Nucleus accumbens (tissue), 56 donors: ENCODE results near the gene PEX12.
"Not testable (repeated sequence)": the region's sequence is repeated elsewhere in the genome, so short reads cannot be mapped to it uniquely, and the experiment has no call there.

ENCODE experiments used
- DNase-seq, 56 donors: peaks; one replicate each; lab custom pipeline; 2025; lab: John Stamatoyannopoulos, UW

Gene PEX12

GRCh38 chr17:35578197-35578928 lies at the start of gene PEX12:
PEX12 (minus strand) TSS chr17:35578571; CDS start chr17:35578021, 550 bp downstream.
- DNase-seq = peak; percentile 47 to 97 (median 88)

GRCh38 chr17:35627417-35627816 lies 49.0 kb upstream of the PEX12 start:
- no peak for DNase-seq

- no peak for DNase-seq
These were observed 43.4 kb upstream of the PEX12 start for GRCh38 chr17:35621768-35622167.

DNA sequence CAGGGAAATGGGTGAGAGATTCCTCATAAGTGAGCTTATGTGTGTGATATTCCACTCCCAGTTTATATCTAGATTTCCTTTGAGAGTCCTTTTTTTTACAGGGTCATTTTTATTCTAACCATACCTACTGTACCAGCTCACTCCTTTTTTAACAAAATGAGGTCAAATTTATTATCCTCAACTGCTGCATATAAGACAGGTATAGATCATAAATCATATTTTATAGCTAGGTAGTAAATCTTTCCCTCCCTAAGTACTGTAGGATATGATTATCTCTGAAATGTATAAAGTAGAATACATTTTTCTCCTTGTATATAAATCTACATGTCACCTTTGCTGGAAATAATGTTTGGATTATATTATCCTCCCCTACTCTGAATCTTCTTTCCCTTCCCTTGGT lies 40.3 kb upstream of the PEX12 start:
- no peak for DNase-seq

GRCh38 chr17:35617505-35617904 lies 39.1 kb upstream of the PEX12 start:
- DNase-seq = no peak

GRCh38 chr17:35616536-35616935 lies 38.2 kb upstream of the PEX12 start:
- DNase-seq = no peak

DNA sequence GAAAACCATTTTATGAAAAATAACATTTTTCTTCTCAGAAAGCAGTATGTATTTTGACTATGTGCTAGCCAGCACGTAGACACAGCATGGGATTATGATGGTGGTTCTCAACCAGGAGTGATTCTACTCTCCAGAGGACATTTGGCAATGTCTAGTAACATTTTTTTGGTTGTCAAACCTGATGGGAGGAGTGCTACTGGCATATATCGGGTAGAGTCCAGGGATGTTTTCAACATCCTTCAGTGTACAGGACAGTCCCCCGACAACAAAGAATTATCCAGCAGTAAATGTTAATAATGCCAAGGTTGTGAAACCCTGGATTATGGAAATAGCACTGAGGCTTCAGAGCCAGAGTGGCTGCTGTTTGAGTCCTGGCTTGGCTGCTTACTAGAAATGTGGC lies 36.4 kb upstream of the PEX12 start:
- DNase-seq = no peak

DNA sequence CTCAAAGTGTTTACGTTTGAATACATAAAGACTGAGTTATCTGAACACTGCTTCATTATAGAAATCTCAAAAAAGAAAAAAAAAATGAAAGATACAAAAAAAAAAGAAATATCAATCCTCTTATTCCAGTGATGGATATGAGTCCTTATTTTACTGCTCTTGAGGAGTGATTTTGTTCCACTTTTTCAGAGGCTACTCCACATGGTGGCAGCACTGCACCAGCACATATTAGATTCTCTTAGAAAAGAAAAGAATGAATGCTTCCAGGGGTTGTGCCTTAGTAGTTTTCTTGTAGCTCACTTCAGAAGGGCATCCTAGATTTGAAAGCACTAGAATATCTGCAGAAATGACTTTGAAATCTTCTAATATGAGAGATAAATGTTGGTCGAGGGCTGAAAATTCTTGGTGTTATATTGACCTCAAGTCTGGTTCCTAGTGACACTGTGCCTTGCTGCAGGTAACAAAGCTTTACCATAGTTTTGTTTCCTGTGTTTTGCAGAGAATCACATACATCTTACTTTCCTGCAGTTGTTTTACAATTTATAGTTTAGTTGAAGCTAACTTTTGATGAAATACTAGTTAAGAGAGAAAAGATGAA lies 34.7 kb upstream of the PEX12 start:
- peak in 25 of 56 donors; percentile 0 to 69 (median 15) for DNase-seq

DNA sequence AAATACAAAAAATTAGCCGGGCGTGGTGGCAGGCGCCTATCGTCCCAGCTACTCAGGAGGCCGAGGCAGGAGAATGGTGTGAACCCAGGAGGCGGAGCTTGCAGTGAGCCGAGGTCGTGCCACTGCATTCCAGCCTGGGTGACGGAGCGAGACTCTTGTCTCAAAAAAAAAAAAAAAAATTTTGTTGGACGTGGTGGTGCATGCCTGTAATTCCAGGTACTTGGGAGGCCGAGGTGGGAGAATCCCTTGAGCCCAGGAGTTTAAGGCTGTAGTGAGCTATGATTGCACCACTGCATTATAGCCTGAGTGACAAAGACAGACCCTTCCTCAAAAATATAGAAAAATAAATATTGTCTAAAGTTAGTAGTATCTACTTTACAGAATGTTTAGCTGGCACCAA lies 32.4 kb upstream of the PEX12 start:
- DNase-seq = not testable (repeated sequence)

DNA sequence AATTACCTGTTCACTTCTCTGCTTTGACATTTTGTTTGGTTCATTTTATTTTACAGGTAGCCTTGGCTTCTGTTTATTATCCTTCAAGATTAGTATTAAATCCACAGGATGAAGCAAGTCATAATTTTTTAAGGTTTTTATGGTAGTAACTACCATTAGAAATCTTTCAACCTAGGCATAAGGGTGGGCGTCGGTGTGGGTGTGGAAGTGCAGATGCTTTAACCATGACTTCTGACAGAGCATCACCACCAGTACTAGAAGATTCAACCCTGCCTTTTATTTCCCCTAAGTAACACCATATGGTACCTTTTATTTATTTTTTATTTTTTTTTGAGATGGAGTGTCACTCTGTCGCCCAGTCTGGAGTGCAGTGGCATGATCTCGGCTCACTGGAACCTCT lies 31.5 kb upstream of the PEX12 start:
- peak in 6 of 56 donors; percentile 9 to 49 (median 24) for DNase-seq

GRCh38 chr17:35607239-35607847 lies 29.0 kb upstream of the PEX12 start:
- peak in 1 of 56 donors; percentile 6 for DNase-seq

DNA sequence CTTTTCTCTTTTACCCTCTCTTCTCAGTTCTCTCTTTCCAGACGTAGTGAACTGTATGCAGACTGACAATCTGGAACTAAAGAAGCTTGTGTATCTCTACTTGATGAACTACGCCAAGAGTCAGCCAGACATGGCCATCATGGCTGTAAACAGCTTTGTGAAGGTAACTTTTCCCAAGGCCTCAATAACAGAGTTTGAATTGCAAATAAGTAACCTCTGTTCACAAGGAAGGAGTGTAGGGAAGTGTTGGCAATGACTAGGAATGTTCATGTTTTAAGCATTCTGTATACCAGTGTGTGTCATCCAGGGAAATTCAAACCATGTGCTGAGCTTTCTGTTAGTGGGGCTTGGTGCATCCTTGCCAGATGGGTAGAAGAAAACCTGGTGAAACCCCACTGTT lies 27.3 kb upstream of the PEX12 start:
- no peak for DNase-seq

DNA sequence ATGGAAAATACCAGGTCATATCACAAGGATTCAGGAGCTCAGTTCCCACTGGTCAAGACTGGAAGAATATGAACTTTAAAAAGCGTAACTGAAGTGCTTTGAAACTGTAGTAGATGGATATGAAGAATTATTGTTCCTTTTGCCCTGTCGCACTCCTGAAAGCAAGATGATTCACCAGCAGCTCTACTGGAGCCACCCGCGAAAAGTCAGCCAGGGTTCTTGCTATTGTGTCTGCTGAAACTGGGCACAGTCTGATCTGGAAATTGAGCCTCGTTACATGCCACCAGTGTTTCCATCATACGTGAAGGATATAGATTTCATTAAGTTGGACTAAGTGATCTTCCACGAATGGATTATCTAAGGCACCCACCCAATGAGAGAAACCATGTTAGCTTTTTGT lies 25.3 kb upstream of the PEX12 start:
- peak in 2 of 56 donors; percentile 5 to 7 for DNase-seq

- no peak for DNase-seq
These were observed 19.2 kb upstream of the PEX12 start for GRCh38 chr17:35597604-35598003.

DNA sequence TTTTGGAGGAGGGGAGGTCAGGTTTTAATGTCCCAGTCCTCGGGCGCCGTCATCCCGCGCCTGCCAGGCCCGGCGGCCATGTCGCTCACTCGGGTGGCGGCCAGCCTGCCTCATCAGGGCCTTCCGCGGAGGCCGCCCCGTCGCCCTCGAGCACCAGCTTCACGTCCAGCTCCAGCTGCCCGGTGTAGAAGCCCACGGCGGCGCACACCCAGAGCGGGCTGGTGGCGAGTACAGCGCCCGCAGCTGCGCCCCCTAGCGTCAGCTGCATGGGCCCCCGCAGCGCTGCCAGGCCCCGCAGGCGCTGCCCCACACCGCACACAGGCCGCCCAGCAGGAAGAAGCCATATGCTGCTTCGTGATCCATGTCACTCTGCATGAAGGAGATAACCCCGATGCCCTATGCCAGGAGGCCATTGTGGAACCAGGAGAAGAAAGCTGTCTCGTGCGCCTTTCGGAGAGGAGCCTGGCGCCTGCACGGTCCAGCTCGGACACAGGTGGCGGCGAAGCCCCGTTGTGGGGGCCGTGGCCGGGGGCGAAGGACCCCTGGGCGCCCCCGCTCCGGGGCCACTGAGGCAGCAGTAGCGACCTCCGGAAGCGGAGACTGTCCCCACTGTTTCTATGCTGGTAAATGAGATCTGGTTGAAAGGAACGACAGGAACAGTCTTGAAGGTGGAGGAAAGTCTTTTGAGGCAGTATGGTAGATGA lies 18.3 kb upstream of the PEX12 start:
- no peak for DNase-seq

DNA sequence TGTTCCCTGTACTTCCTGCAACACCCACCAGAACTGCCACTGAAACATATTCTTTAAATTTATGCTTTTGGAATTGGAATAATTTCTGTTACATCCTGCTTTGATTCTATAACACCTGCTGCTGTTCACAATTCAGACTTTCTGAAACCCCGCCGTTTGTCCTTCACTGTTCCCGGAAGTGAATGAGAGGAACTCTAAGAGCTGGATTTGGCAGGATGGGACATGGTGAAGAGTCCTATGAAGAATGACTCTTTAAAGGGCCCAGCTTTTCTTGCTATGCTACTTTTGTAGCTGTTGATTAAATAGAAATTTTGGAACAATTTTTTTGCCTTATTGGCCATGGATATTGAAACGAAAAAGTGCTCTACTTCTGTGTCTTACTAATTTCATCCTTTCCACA lies 17.7 kb upstream of the PEX12 start:
- no peak for DNase-seq

DNA sequence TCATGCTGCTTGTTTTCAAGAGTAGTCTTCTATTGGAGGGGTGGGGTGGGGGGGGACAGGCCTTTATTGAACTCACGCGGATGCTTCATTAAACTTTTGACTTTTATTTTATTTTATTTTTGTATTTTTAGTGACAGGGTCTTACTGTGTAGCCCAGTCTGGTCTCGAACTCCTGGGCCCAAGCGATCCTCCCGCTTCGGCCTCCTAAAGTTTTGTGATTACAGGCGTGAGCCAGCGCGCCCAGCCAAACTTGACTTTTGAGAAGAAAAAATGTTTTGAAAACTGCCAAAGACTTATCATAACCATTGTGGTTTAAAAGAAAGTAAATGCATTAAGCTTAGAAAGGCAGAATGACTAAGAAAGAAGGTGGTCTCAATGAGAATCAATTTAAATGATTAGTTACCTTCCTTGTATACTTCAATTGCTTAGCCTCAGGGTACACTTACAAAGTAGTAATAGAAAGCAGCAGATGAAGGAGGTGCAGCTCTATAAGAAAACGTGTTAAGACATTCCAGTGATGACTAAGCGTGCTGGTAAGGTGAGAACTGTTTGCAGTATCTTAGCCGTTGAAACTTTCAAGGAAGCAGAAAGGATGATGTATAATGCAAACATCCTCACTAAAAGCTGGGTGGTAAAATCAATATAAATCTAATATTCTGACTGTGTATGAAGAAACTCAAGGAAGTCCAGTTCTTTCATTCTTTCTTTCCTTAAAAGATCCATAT lies 10.0 kb upstream of the PEX12 start:
- no peak for DNase-seq

- peak; percentile 26 to 94 (median 83) for DNase-seq
These were observed 8.9 kb upstream of the PEX12 start, which contains the start of gene AP2B1 for GRCh38 chr17:35587074-35587961. AP2B1 (plus strand) TSS chr17:35587322; CDS start chr17:35594031, 6,709 bp downstream.

DNA sequence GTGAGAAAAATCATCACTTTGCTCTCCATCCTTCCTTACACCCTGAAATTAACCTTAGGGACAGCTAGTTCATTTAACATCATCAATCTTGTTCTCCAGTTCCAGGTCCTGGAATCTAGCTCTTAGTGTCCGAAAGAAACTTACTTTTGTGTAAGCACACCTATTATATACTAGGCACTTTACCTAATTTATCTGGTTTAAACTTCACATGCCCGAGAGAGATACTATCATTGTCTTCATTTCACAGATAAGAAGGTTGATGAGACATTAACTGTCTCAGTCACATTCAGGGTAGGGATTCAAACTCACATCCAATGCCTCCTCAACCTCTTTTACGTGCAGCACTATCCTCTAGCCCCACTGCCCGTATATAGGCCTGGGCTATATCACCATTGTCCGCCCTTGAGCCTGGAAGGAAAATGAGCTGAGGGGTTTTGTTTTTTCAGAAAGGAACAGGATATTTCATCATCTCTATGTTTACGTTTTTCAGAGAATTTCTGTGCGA lies 8.2 kb upstream of the PEX12 start:
- peak in 1 of 56 donors; percentile 37 for DNase-seq
